ENCODE data around the gene HIF1A.
"Not testable (repeated sequence)": the region's sequence is repeated elsewhere in the genome, so short reads cannot be mapped to it uniquely, and the experiment has no call there.

HIF1A gene

DNA sequence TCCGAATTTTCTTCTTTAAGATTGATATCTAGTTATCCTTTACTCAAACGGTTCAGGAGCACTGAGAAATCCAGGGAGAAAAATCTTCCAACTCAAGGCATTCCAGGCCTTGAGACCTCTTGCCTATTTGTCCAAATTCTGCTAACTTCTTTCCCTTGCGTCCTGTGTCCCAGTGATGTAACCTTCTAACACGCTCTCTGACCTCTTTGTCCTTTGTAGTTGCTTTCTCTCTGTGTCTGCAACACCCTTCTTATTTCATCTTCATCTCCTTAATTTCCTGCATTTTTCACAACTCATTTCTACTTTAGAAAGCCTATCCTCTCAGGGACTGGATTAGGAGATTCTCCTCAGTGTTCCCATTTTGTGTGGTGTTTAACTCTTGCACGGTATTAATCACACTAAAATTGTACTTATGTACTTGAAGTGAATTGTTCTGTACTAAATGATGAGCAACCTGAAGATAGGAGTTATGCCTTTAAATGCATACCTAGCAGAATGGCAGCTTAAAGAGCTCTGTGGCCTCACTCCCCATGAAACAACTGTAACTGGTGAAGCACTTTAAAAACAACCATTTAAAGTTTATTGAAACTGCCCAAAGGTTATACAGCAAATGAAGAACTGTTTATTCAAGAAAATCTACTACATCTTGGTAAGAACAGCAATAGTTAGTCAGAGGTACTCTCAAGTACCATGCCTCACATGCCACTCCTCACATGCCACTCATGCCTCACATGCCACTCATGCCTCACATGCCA, 59.5 kb downstream of the HIF1A start:
- no peaks in the 10 kb centered on the region for H3K27me3 ChIP-seq (ENCODE audit: control insufficient read depth in 2 of 2, insufficient read depth in 2 of 2, low read length in 2 of 2)
- no peak overlapping the region for H3K9ac ChIP-seq (ENCODE audit: low read depth in 1 of 2, low read length in 2 of 2)
- H3K27ac ChIP-seq (ENCODE audit: low read depth in 2 of 2, low read length in 2 of 2) = no peak overlapping the region
- H3K4me3 ChIP-seq (ENCODE audit: low read length in 2 of 2) = no peak overlapping the region
- H3K4me1 ChIP-seq (ENCODE audit: control insufficient read depth in 2 of 2, insufficient read depth in 2 of 2, low read length in 2 of 2) = peaks cover 0 to 6% of the 10 kb centered on the region in 2 donors
- H3K9me3 ChIP-seq (ENCODE audit: control insufficient read depth in 2 of 2, low read length in 2 of 2) = no peaks in the 10 kb centered on the region
- no peaks in the 10 kb centered on the region for H3K36me3 ChIP-seq (ENCODE audit: control insufficient read depth in 2 of 2, insufficient read depth in 2 of 2, low read length in 2 of 2)

DNA sequence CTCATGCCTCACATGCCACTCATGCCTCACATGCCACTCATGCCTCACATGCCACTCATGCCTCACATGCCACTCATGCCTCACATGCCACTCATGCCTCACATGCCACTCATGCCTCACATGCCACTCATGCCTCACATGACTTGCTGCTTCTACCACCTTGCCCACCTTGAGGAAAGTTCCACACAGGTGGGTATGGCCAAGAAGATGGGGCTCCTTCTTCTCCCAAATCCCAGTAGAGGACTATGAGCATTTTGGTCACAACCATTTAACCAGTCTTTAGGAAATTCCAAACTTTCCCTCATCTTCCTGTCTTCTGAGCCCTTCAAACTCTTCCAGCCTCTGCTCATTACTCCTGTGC, 60.0 kb downstream of the HIF1A start:
- not testable (repeated sequence) for H3K9ac ChIP-seq (ENCODE audit: low read depth in 1 of 2, low read length in 2 of 2); H3K27ac ChIP-seq (ENCODE audit: low read depth in 2 of 2, low read length in 2 of 2); H3K27me3 ChIP-seq (ENCODE audit: control insufficient read depth in 2 of 2, insufficient read depth in 2 of 2, low read length in 2 of 2); H3K4me1 ChIP-seq (ENCODE audit: control insufficient read depth in 2 of 2, insufficient read depth in 2 of 2, low read length in 2 of 2); H3K4me3 ChIP-seq (ENCODE audit: low read length in 2 of 2); H3K9me3 ChIP-seq (ENCODE audit: control insufficient read depth in 2 of 2, low read length in 2 of 2); H3K36me3 ChIP-seq (ENCODE audit: control insufficient read depth in 2 of 2, insufficient read depth in 2 of 2, low read length in 2 of 2)

DNA sequence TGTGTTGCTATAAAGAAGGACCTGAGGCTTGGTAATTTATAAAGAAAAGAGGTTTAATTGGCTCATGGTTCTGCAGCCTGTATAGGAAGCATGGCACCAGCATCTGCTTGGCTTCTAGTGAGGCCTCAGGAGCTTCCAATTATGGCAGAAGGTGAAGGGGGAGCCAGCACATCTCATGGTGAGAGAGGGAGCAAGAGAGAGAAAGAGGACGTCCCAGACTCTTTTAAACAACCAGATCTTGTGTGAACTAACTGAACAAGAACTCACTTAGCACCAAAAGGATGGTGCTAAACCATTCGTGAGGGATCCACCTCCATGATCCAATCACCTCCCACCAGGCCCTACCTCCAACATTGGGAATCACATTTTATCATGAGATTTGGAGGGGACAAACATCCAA, 60.8 kb downstream of the HIF1A start:
- Histone ChIP-seq H3K27ac (ENCODE audit: low read depth in 2 of 2, low read length in 2 of 2) (no peak overlapping the region), H3K4me1 (ENCODE audit: control insufficient read depth in 2 of 2, insufficient read depth in 2 of 2, low read length in 2 of 2) (peaks cover 0 to 2% of the 10 kb centered on the region in 2 donors), H3K36me3 (ENCODE audit: control insufficient read depth in 2 of 2, insufficient read depth in 2 of 2, low read length in 2 of 2) (no peaks in the 10 kb centered on the region), H3K9ac (ENCODE audit: low read depth in 1 of 2, low read length in 2 of 2) (no peak overlapping the region), H3K27me3 (ENCODE audit: control insufficient read depth in 2 of 2, insufficient read depth in 2 of 2, low read length in 2 of 2) (no peaks in the 10 kb centered on the region), H3K4me3 (ENCODE audit: low read length in 2 of 2) (no peak overlapping the region), H3K9me3 (ENCODE audit: control insufficient read depth in 2 of 2, low read length in 2 of 2) (no peaks in the 10 kb centered on the region)

DNA sequence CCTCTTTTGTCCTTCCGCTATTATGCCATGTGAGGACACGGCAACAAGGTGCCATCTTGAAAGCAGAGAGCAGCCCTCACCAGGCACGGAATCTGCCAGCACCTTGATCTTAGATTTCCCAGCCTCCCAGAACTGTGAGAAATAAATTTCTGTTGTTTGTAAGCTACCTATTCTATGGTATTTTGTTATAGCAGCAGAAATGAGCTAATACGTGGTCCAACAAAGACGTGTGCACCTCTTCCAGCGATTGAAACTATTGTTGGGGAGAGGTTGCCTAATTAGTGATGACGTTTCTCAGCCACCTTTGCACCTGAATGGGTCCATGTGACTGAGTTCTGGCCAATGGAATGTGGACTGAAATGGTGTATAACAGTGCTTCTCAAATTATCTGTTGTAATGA, 64.6 kb downstream of the HIF1A start:
- no peaks in the 10 kb centered on the region for H3K36me3 ChIP-seq (ENCODE audit: control insufficient read depth in 2 of 2, insufficient read depth in 2 of 2, low read length in 2 of 2)
- H3K27me3 ChIP-seq (ENCODE audit: control insufficient read depth in 2 of 2, insufficient read depth in 2 of 2, low read length in 2 of 2) = no peaks in the 10 kb centered on the region
- no peaks in the 10 kb centered on the region for H3K9me3 ChIP-seq (ENCODE audit: control insufficient read depth in 2 of 2, low read length in 2 of 2)
- peaks cover 6 to 8% of the 10 kb centered on the region in 2 donors for H3K4me1 ChIP-seq (ENCODE audit: control insufficient read depth in 2 of 2, insufficient read depth in 2 of 2, low read length in 2 of 2)
- H3K4me3 ChIP-seq (ENCODE audit: low read length in 2 of 2) = no peak overlapping the region
- H3K27ac ChIP-seq (ENCODE audit: low read depth in 2 of 2, low read length in 2 of 2) = no peak overlapping the region
- no peak overlapping the region for H3K9ac ChIP-seq (ENCODE audit: low read depth in 1 of 2, low read length in 2 of 2)

DNA sequence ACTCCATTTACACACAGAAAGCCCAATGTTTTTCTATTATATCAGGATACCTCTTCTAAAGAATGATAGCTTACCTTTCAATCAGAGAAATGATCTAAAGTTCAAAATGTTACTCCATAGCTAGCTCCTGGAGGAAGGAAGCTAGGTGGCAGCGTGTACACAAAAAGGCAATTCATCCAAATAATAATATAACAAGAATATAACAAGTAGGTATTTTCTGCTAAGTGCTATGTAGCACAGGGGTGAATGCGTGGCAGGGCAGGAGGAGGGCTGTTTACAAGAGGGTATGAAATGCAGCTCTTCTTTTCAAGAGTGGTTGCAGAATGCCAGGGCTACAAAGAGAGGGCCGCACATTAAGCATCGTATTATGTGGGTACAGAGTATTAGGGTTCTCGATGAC, 66.2 kb downstream of the HIF1A start:
- peaks cover 6 to 8% of the 10 kb centered on the region in 2 donors for H3K4me1 ChIP-seq (ENCODE audit: control insufficient read depth in 2 of 2, insufficient read depth in 2 of 2, low read length in 2 of 2)
- peak overlapping the region; percentile 97 to 99 for H3K4me3 ChIP-seq (ENCODE audit: low read length in 2 of 2)
- no peaks in the 10 kb centered on the region for H3K27me3 ChIP-seq (ENCODE audit: control insufficient read depth in 2 of 2, insufficient read depth in 2 of 2, low read length in 2 of 2)
- H3K36me3 ChIP-seq (ENCODE audit: control insufficient read depth in 2 of 2, insufficient read depth in 2 of 2, low read length in 2 of 2) = no peaks in the 10 kb centered on the region
- peak overlapping the region; percentile 81 to 85 for H3K9ac ChIP-seq (ENCODE audit: low read depth in 1 of 2, low read length in 2 of 2)
- peak overlapping the region; percentile 88 to 93 for H3K27ac ChIP-seq (ENCODE audit: low read depth in 2 of 2, low read length in 2 of 2)
- H3K9me3 ChIP-seq (ENCODE audit: control insufficient read depth in 2 of 2, low read length in 2 of 2) = no peaks in the 10 kb centered on the region

DNA sequence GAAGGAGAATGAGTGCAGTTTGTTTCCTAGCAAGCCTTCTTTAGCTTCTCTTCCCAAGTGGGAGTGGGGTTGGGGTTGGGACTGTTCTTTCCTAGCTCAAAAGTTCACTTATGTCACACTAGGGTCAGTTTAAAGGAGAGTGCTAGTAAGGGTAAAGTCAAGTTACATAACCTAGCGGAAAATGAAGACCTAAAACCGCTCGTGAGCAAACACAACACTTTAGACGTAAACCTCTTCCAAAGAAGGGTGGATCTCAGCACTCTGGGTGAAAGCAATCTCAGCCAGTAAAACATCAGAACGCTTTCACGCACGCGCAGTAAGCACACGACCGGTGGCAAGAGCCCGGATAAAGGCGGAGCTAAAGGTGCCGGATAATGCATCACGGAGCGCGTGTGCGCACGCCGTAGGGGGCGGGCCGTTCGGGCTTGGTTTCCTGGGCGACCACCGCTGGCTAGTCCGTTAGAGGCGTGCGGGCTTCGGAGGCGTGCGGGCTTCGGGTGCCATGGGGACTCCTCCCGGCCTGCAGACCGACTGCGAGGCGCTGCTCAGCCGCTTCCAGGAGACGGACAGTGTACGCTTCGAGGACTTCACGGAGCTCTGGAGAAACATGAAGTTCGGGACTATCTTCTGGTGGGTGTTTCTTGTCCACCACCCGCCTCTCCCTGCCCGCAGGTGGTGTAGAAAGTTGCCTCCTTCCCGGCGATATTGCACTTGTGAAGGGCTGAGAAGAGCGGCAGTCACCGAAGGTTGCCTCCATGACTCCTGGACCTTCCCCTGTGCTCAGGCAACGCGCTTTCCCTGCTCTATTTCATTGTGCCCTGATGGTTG, 66.9 kb downstream of the HIF1A start, which contains the start of gene SNAPC1:
TSS of gene SNAPC1 (plus strand) at position 462 of the 828 bp plus-strand sequence. CDS start at position 503, 41 bp downstream.
- H3K9me3 ChIP-seq (ENCODE audit: control insufficient read depth in 2 of 2, low read length in 2 of 2) = no peaks in the 10 kb centered on the region
- H3K36me3 ChIP-seq (ENCODE audit: control insufficient read depth in 2 of 2, insufficient read depth in 2 of 2, low read length in 2 of 2) = no peaks in the 10 kb centered on the region
- H3K4me1 ChIP-seq (ENCODE audit: control insufficient read depth in 2 of 2, insufficient read depth in 2 of 2, low read length in 2 of 2) = peaks cover 6 to 8% of the 10 kb centered on the region in 2 donors
- H3K9ac ChIP-seq (ENCODE audit: low read depth in 1 of 2, low read length in 2 of 2) = peak within 1 kb of the TSS; percentile 85 to 93
- H3K27me3 ChIP-seq (ENCODE audit: control insufficient read depth in 2 of 2, insufficient read depth in 2 of 2, low read length in 2 of 2) = no peaks in the 10 kb centered on the region
- peak within 1 kb of the TSS; percentile 97 to 99 for H3K4me3 ChIP-seq (ENCODE audit: low read length in 2 of 2)
- peak within 1 kb of the TSS; percentile 88 to 93 for H3K27ac ChIP-seq (ENCODE audit: low read depth in 2 of 2, low read length in 2 of 2)

DNA sequence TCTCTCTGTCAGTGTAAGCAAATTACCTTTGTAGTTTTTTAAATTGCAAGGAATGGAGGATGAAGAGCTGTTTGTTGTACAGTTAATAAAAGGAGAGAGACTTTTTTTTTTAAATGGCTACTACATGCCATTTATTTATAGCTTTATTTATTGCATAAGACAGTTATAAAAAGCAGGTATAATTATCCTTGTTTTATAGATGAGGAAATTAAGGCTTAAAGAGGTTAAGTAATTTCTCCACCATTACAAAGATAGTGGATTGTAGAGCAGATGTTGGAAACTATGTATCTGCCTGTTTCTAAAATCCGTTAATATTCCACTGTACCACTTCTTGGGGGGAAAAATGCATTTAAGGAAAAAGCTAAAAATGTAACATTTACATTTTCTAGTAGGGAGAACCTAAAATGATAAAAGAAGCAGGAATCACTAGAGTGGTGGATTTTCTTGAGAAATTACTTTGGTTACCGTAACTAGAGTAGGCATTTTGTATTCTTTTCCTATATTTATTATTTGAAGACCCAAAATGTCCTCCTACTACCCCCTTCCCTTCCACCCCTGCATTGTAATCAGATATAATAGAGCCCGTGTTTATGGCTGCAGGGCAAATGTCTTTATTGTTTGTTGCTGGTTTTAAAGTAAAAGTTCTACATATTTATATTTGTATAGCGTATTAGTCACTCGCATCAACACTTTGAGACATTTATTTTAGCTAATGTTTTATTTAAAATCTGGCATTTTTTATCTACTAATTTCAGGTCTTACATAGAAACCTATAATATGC, 69.2 kb downstream of the HIF1A start:
- H3K36me3 ChIP-seq (ENCODE audit: control insufficient read depth in 2 of 2, insufficient read depth in 2 of 2, low read length in 2 of 2) = peaks cover 0 to 5% of the 10 kb centered on the region in 2 donors
- no peak overlapping the region for H3K9ac ChIP-seq (ENCODE audit: low read depth in 1 of 2, low read length in 2 of 2)
- H3K27ac ChIP-seq (ENCODE audit: low read depth in 2 of 2, low read length in 2 of 2) = no peak overlapping the region
- no peaks in the 10 kb centered on the region for H3K9me3 ChIP-seq (ENCODE audit: control insufficient read depth in 2 of 2, low read length in 2 of 2)
- H3K4me3 ChIP-seq (ENCODE audit: low read length in 2 of 2) = no peak overlapping the region
- H3K4me1 ChIP-seq (ENCODE audit: control insufficient read depth in 2 of 2, insufficient read depth in 2 of 2, low read length in 2 of 2) = peaks cover 6 to 8% of the 10 kb centered on the region in 2 donors
- H3K27me3 ChIP-seq (ENCODE audit: control insufficient read depth in 2 of 2, insufficient read depth in 2 of 2, low read length in 2 of 2) = no peaks in the 10 kb centered on the region

DNA sequence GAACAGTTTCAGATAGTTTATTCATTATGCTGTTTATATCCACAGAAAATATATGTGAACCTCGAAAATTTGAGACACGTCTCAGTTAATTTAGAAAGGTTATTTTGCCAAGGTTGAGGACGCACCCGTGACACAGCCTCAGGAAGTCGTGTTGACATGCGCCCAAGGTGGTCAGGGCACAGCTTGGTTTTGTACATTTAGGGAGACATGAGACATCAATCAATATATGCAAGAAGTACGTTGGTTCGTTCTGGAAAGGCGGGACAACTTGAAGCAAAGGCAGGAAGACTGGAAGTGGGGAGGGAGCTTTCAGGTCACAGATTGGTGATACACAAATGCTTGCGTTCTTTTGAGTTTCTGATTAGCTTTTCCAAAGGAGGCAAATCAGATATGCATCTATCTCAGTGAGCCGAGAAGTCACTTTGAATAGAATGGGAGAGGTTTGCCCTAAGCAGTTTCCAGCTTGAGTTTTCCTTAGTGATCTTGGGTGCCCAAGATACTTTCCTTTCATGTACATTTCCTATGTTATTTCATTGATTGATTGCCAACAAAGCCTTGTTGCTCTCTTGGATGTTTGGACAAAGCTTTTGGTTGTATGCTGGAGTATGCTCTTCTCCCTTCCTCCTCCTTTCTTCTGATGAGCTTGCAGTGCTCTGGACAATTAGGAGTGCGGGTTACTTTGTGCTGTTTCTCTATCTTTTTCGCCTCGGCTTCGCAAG, 70.1 kb downstream of the HIF1A start:
- H3K36me3 ChIP-seq (ENCODE audit: control insufficient read depth in 2 of 2, insufficient read depth in 2 of 2, low read length in 2 of 2) = peaks cover 4 to 11% of the 10 kb centered on the region in 2 donors
- no peak overlapping the region for H3K9ac ChIP-seq (ENCODE audit: low read depth in 1 of 2, low read length in 2 of 2)
- H3K27me3 ChIP-seq (ENCODE audit: control insufficient read depth in 2 of 2, insufficient read depth in 2 of 2, low read length in 2 of 2) = no peaks in the 10 kb centered on the region
- H3K4me1 ChIP-seq (ENCODE audit: control insufficient read depth in 2 of 2, insufficient read depth in 2 of 2, low read length in 2 of 2) = peaks cover 6 to 8% of the 10 kb centered on the region in 2 donors
- H3K4me3 ChIP-seq (ENCODE audit: low read length in 2 of 2) = no peak overlapping the region
- no peaks in the 10 kb centered on the region for H3K9me3 ChIP-seq (ENCODE audit: control insufficient read depth in 2 of 2, low read length in 2 of 2)
- H3K27ac ChIP-seq (ENCODE audit: low read depth in 2 of 2, low read length in 2 of 2) = no peak overlapping the region

DNA sequence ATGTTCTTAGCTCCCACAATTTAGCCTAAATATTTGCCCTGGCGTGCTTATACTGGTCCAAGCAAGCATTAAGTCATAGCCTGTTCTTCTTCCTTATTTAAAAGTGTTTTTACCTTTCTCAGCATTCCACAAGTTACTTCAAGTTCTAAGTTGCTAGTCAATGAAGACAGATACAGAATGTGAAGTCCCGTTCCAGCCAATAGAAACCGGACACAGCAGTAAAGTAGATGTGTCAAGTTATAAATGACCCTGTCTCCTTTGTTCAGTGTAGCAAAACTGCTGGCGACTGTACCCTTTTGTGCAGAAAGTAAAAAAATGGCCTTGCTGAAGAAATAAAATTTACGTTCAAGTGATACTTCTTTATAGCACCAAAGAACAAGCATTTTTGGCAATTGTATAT, 70.8 kb downstream of the HIF1A start:
- no peaks in the 10 kb centered on the region for H3K27me3 ChIP-seq (ENCODE audit: control insufficient read depth in 2 of 2, insufficient read depth in 2 of 2, low read length in 2 of 2)
- no peak overlapping the region for H3K4me3 ChIP-seq (ENCODE audit: low read length in 2 of 2)
- H3K27ac ChIP-seq (ENCODE audit: low read depth in 2 of 2, low read length in 2 of 2) = no peak overlapping the region
- H3K36me3 ChIP-seq (ENCODE audit: control insufficient read depth in 2 of 2, insufficient read depth in 2 of 2, low read length in 2 of 2) = peaks cover 7 to 14% of the 10 kb centered on the region in 2 donors
- no peak overlapping the region for H3K9ac ChIP-seq (ENCODE audit: low read depth in 1 of 2, low read length in 2 of 2)
- peaks cover 6 to 8% of the 10 kb centered on the region in 2 donors for H3K4me1 ChIP-seq (ENCODE audit: control insufficient read depth in 2 of 2, insufficient read depth in 2 of 2, low read length in 2 of 2)
- no peaks in the 10 kb centered on the region for H3K9me3 ChIP-seq (ENCODE audit: control insufficient read depth in 2 of 2, low read length in 2 of 2)

All from mucosa of rectum (tissue), 2 donors.